Natural killer cell (primary cell): ENCODE data around the gene NHSL2. TPM values are rescaled to one million over a fixed set of nuclear protein-coding genes. Genes with fewer than 3 reads are reported as not detected.
"Not testable (repeated sequence)": the region's sequence is repeated elsewhere in the genome, so short reads cannot be mapped to it uniquely, and the experiment has no call there.

Source experiments
- ATAC-seq, 3 donors: fragments of 150-1000 bp in 2 of 3; fragments of 200-7000 bp in 1 of 3; cut with Tn5 transposase; 1 replicate in 1 of 3; 2 replicates in 2 of 3; pipeline ENCODE4 v1.10.0; 2021; ENCODE audit warnings: mild to moderate bottlenecking in 2 of 3, moderate library complexity in 2 of 3
- DNase-seq, 2 donors: peaks; one replicate each; pipeline versions ENCODE4 v3.0.0 to v3.0.0-alpha.2; 2013 to 2021; ENCODE audit warnings: mixed read lengths in 1 of 2
- H3K27ac ChIP-seq: one replicate; pipeline ENCODE4 v1.5.1; 2013; ENCODE audit warnings: mild to moderate bottlenecking, low read length
- H3K27me3 ChIP-seq: one replicate; pipeline ENCODE4 v1.6.1; 2013; ENCODE audit warnings: low read length; ENCODE audit not compliant: control insufficient read depth, insufficient read depth
- H3K36me3 ChIP-seq: one replicate; pipeline ENCODE4 v1.6.1; 2013; ENCODE audit warnings: low read length; ENCODE audit not compliant: control insufficient read depth, insufficient read depth
- H3K4me1 ChIP-seq: one replicate; pipeline ENCODE4 v1.6.1; 2013; ENCODE audit warnings: low read length; ENCODE audit not compliant: control insufficient read depth, insufficient read depth
- H3K4me3 ChIP-seq: one replicate; pipeline ENCODE4 v1.5.1; 2013; ENCODE audit warnings: low read length
- H3K9me3 ChIP-seq: one replicate; pipeline ENCODE4 v1.6.1; 2013; ENCODE audit warnings: low read length; ENCODE audit not compliant: control insufficient read depth, insufficient read depth
- H3K27ac Mint-ChIP-seq, 2 donors: one replicate each; pipeline ENCODE4 v1.8.0; 2022; ENCODE audit warnings: mild to moderate bottlenecking in 2 of 2, mixed read lengths in 2 of 2, moderate library complexity in 1 of 2
- H3K27me3 Mint-ChIP-seq, 2 donors: one replicate each; pipeline ENCODE4 v1.8.0; 2022; ENCODE audit warnings: low read depth in 2 of 2, mixed read lengths in 2 of 2
- H3K36me3 Mint-ChIP-seq: one replicate; pipeline ENCODE4 v1.8.0; 2022; ENCODE audit warnings: mixed read lengths
- H3K4me1 Mint-ChIP-seq, 2 donors: one replicate each; pipeline ENCODE4 v1.8.0; 2022; ENCODE audit warnings: mixed read lengths in 2 of 2
- H3K4me3 Mint-ChIP-seq: one replicate; pipeline ENCODE4 v1.8.0; 2022; ENCODE audit warnings: mild to moderate bottlenecking, moderate library complexity, mixed read lengths
- H3K9me3 Mint-ChIP-seq, 2 donors: one replicate each; pipeline ENCODE4 v1.8.0; 2022; ENCODE audit warnings: mixed read lengths in 2 of 2
- CTCF ChIP-seq: fragments of 200-600 bp; IDR thresholded peaks from one replicate; pipeline ENCODE4 v1.8.0; 2022; ENCODE audit warnings: antibody characterized with exemption
- WGBS: methylation state at CpG from one replicate; pipeline ENCODE4 v1.1.7; 2013; ENCODE audit warnings: missing lambda C conversion rate; ENCODE audit not compliant: insufficient coverage; 5-methylcytosine and 5-hydroxymethylcytosine counted together
- intact Hi-C: fragments of 100-400 bp; cut with micrococcal nuclease; formaldehyde crosslinking; loops from one replicate; pipeline ENCODE4 v1.14.2; 2022
- total RNA-seq, 4 donors: library from RNA; stranded (reverse); fragments of 120-200 nt in 1 of 4; gene quantifications; one replicate each; pipeline versions ENCODE4 v1.2.3 to v1.2.4, GENCODE V29; 2013 to 2022

NHSL2 gene
- total RNA-seq, 3 donors from 2014 or later (not counting 1 experiment from before 2014, with no cell fraction given), result 15.0 to 32.5 (median 30.8) TPM

GRCh38 chrX:72054779-72055489 lies 144.3 kb downstream of the NHSL2 start:
- Histone ChIP-seq H3K27me3 (no peaks in the 10 kb centered on the region), H3K27ac (no peak overlapping the region), H3K36me3 (no peaks in the 10 kb centered on the region), H3K4me3 (no peak overlapping the region), H3K4me1 (no peaks in the 10 kb centered on the region), H3K9me3 (no peaks in the 10 kb centered on the region)
- intact Hi-C loops, result no loop called here
- no peaks in the 10 kb centered on the region for H3K36me3 Mint-ChIP-seq
- ATAC-seq (no peak), DNase-seq (no peak)
- peaks cover 12 to 59% of the 10 kb centered on the region in 2 donors for H3K27me3 Mint-ChIP-seq
- H3K4me3 Mint-ChIP-seq, result no peak overlapping the region
- H3K4me1 Mint-ChIP-seq, result peaks cover 0 to 14% of the 10 kb centered on the region in 2 donors
- no peak overlapping the region for H3K27ac Mint-ChIP-seq
- TF ChIP-seq CTCF, result no peak
- WGBS, result 95% methylated on average over 19 of the region's 19 CpGs
- H3K9me3 Mint-ChIP-seq, result no peaks in the 10 kb centered on the region

GRCh38 chrX:72057331-72057730 lies 146.7 kb downstream of the NHSL2 start:
- 41% methylated on average over 3 of the region's 4 CpGs for WGBS
- Histone ChIP-seq H3K4me3 (no peak overlapping the region), H3K4me1 (no peaks in the 10 kb centered on the region), H3K9me3 (no peaks in the 10 kb centered on the region), H3K36me3 (no peaks in the 10 kb centered on the region), H3K27me3 (no peaks in the 10 kb centered on the region), H3K27ac (no peak overlapping the region)
- Mint-ChIP-seq H3K9me3 (no peaks in the 10 kb centered on the region), H3K4me3 (no peak overlapping the region), H3K27me3 (peaks cover 17 to 45% of the 10 kb centered on the region in 2 donors), H3K27ac (no peak overlapping the region), H3K4me1 (peaks cover 0 to 14% of the 10 kb centered on the region in 2 donors), H3K36me3 (no peaks in the 10 kb centered on the region)
- intact Hi-C loops, result no loop called here
- no peak for DNase-seq
- ATAC-seq, result no peak
- TF ChIP-seq CTCF, result no peak

GRCh38 chrX:72057849-72058248 lies 147.2 kb downstream of the NHSL2 start:
- no peaks in the 10 kb centered on the region for H3K27me3 ChIP-seq
- peaks cover 0 to 14% of the 10 kb centered on the region in 2 donors for H3K4me1 Mint-ChIP-seq
- no peak overlapping the region for H3K27ac Mint-ChIP-seq
- no peak for DNase-seq
- no peaks in the 10 kb centered on the region for H3K36me3 Mint-ChIP-seq
- H3K9me3 Mint-ChIP-seq, result no peaks in the 10 kb centered on the region
- no peak for TF ChIP-seq CTCF
- H3K4me3 ChIP-seq, result no peak overlapping the region
- H3K27ac ChIP-seq, result no peak overlapping the region
- H3K4me3 Mint-ChIP-seq, result no peak overlapping the region
- no peaks in the 10 kb centered on the region for H3K4me1 ChIP-seq
- no CpG with 5 or more reads among the region's 1 CpG for WGBS
- no peaks in the 10 kb centered on the region for H3K9me3 ChIP-seq
- peaks cover 17 to 41% of the 10 kb centered on the region in 2 donors for H3K27me3 Mint-ChIP-seq
- no peak for ATAC-seq
- intact Hi-C loops, result no loop called here
- no peaks in the 10 kb centered on the region for H3K36me3 ChIP-seq

GRCh38 chrX:72058346-72058745 lies 147.7 kb downstream of the NHSL2 start:
- H3K9me3 Mint-ChIP-seq, H3K27me3 ChIP-seq, H3K4me3 Mint-ChIP-seq, H3K36me3 Mint-ChIP-seq, H3K36me3 ChIP-seq, H3K4me3 ChIP-seq, DNase-seq, intact Hi-C loops, H3K27ac Mint-ChIP-seq, H3K4me1 ChIP-seq, H3K27ac ChIP-seq, ATAC-seq, H3K9me3 ChIP-seq: not testable (repeated sequence)
- Mint-ChIP-seq H3K27me3 (peaks cover 15 to 36% of the 10 kb centered on the region in 2 donors), H3K4me1 (peaks cover 0 to 14% of the 10 kb centered on the region in 2 donors)
- 93% methylated on average over 15 of the region's 15 CpGs for WGBS
